ENCODE data around the gene ALOX12.

GRCh38 chr17:6997171-6997570, 1.3 kb downstream of the ALOX12 start:
- TF ChIP-seq, protein P1, sequence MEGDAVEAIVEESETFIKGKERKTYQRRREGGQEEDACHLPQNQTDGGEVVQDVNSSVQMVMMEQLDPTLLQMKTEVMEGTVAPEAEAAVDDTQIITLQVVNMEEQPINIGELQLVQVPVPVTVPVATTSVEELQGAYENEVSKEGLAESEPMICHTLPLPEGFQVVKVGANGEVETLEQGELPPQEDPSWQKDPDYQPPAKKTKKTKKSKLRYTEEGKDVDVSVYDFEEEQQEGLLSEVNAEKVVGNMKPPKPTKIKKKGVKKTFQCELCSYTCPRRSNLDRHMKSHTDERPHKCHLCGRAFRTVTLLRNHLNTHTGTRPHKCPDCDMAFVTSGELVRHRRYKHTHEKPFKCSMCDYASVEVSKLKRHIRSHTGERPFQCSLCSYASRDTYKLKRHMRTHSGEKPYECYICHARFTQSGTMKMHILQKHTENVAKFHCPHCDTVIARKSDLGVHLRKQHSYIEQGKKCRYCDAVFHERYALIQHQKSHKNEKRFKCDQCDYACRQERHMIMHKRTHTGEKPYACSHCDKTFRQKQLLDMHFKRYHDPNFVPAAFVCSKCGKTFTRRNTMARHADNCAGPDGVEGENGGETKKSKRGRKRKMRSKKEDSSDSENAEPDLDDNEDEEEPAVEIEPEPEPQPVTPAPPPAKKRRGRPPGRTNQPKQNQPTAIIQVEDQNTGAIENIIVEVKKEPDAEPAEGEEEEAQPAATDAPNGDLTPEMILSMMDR (IDR thresholded peaks at IDR 0.05; ENCODE audit: low read depth, low read length): no peak
- no peak for TF ChIP-seq EZH2phosphoT487 (IDR thresholded peaks at IDR 0.05; ENCODE audit: low read depth)
